Activated gamma-delta T cell treated with Interleukin-2 at 50 U/mL for 16 hours (primary cell): Measurements from ENCODE around the gene RMRP.
"Not testable (repeated sequence)": the region's sequence is repeated elsewhere in the genome, so short reads cannot be mapped to it uniquely, and the experiment has no call there.

Source experiments
- DNase-seq: peaks from one replicate; pipeline ENCODE4 v3.0.0-alpha.2; 2020

The RMRP gene

GRCh38 chr9:35664531-35665470 lies 7.0 kb upstream of the RMRP start, which contains the start of gene ARHGEF39:
Gene ARHGEF39 (minus strand): TSS chr9:35665195. CDS start chr9:35665169, 26 bp downstream.
- peak; percentile 57 for DNase-seq

DNA sequence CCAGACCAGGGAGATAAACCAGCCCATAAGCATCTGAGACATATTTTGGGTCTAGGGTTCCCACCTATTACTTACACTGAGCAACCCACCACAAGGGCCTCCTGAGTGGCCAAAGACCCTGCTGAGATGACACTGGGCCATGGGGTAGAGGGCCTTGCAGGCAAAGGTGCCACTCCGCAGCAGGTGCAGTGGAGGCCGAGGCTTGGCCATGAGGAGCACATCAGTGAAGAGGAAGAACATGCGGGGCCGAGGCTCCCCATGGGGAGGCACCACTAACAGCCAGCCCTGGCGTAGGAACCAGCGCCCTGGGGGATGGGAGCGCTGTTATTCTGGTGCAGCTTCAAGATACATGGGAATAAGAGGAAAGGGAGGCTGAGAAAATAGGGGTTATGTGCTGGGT lies 4.6 kb upstream of the RMRP start:
- DNase-seq, result no peak

DNA sequence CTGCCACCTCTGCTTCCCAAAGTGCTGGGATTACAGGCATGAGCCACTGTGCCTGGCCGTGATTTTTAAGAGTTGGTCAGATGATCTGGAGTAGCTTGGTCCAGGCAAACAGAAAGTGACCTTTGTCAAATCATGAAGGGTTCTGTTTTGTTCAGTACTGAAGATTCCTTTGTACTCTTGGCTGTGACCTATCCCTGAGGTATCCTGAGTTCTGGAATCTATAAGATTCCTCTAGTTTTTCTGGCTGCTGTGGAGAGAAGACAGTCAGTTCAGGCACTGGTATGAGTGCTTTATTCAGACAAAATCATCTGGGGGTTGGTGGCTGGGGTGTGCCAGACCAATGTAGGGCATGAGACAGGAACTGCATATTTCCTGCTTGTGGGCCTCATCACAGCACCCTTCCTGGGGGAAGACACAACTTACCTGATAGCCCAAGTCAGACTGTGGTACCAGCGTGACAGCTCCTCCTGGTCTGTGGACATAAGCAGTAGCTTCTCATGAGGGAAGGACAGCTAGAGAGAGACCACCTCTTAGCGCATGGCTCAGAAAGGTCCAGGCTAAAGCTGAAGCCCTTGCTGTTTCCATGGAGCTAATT lies 4.0 kb upstream of the RMRP start:
- peak; percentile 57 for DNase-seq

DNA sequence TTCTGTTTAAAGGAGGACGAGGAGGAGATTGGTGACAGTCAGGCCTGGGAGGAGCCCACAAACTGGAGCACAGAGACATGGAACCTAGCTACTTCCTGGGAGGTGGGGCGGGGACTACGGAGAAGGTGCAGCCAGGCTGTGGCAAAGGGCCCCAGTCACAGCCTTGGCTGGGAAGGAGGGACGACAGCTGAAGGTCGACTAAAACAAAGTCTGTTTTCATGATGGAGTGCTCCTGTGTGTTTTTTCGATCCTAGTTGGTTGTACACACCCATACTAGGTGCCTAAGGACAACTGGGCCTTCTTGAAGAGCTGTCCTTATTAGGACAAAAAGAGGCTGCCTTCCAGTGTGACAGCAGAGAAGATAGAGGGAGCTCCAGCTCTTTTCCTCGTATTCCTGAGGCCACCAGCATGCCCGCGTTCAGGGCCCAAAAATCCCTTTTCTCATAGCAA lies 3.2 kb upstream of the RMRP start:
- no peak for DNase-seq

DNA sequence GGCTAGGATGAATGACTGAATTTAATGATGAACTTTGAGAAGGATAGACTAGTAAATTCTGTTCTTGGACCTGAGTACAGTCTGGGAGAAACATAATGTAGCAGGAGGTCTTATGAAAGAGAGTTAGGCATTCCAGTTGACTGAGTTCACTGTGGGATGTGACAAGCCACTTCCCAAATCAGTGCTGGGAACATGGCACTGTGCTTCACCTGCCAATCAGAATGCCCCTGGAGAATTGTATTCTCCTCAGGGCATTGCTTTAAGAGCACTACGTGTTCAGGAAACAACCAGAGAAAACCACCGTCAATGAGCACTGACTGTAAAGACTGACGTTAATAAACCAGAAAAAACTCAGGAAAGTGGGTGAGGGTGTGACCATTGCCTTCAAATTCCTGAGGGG lies 1.5 kb upstream of the RMRP start:
- DNase-seq, result no peak

DNA sequence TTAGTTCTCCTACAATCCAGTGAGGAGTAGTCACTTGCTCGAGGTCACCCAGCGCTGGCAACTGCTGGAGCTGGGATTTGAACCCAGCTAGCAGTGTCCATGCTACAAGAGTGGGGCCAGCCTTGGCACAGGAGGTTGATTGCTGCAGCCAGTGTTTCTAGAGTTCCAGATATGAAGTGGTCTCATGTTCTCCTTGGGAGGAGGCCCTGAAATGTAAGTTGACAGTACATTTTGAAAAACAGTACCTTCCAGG lies 1.1 kb upstream of the RMRP start:
- DNase-seq, result no peak

DNA sequence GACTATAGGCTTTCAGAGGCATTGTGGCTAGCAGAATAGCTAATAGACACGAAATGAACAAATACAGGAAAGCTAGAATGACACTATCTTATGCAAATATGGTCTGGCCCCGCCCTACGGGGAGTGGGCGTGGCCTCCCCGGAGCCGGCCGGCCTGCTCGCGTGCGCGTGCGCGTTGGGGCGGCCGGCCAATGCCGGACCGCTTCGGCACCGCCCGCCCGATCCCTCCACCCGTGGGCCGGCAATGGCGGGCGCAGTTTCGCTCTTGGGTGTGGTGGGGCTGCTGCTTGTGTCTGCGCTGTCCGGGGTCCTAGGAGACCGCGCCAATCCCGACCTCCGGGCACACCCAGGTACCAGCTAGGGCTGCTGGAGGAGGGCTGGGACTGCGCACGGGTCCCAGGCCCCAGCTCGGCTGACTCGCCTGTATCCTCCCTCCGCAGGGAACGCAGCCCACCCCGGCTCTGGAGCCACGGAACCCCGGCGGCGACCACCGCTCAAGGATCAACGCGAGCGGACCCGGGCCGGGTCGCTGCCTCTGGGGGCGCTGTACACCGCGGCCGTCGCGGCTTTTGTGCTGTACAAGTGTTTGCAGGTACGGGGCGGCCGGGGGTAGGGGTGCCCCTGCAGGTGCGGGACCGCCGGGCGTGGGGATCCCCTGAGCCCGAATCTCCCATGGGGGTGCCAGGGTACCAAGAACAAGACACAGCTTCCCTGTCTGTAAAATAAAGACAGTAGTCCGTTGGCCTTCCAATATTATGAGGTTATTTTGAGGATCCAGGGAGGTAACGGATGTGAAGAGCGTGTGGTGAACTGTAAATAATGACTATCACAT lies 533 bp upstream of the RMRP start, which contains the start of gene CCDC107:
CCDC107 (plus strand) TSS at position 156 of the 831 bp plus-strand sequence; CDS start at position 244, 88 bp downstream.
- peak; percentile 80 for DNase-seq

GRCh38 chr9:35656831-35657545 lies 831 bp downstream of the RMRP start:
- DNase-seq, result no peak

DNA sequence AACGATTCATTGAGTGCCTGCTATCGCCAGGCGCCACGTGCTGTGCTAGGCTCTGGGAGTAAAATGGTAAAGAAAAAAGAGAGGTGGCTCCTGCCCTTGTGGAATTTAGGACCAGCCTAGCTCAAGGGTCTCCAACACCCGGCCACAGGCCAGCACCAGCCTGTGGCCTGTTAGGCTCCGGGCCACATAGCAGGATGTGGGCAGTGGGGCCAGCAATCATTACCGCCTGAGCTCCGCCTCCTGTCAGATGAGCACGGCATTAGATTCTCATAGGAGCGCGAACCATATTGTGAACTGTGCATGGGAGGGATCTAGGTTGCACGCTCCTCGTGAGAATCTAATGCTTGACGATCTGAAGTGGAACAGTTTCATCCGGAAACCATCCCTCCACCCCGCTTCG lies 1.5 kb downstream of the RMRP start:
- DNase-seq, result no peak

- no peak for DNase-seq
Observed at GRCh38 chr9:35653611-35654010, 4.2 kb downstream of the RMRP start.

GRCh38 chr9:35652829-35653209 lies 5.0 kb downstream of the RMRP start:
- no peak for DNase-seq

DNA sequence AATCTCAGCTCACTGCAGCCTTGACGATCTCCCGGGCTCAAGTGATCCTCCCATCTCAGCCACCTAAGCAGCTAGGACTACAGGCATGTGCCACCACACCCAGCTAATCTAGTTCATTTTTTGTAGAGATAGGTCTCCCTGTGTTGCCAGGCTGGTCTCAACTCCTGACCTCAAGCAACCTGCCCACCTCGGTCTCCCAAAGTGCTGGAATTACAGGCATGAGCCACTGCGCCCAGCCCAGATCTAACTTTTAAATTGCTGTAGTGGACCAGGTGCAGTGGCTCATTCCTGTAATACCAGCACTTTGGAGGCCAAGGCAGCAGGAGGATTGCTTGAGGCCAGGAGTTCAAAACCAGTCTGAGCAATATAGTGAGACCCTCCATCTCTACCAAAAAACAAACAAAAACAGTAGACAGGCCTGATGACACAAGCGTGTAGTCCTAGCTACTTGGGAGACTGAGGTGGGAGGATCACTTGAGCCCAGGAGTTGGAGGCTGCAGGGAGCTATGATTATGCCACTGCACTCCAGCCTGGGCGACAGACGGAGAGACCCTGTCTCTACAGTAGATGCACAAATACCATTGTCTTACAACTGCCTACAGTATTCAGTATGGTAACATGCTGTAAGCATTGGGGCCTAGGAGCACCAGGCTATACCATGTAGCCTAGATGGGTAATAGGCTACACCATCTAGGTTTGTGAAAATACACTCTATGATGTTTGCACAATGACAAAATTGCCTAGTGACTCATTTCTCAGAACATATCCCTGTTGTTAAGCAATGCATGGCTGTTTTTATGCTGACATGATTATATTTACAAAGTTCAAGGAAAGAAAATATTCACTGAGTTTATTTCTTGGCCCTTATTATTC lies 5.6 kb downstream of the RMRP start:
- no peak for DNase-seq

- DNase-seq, result no peak
Observed at GRCh38 chr9:35650341-35651158, 7.3 kb downstream of the RMRP start, which contains the start of gene SIT1. Gene SIT1 (minus strand): TSS chr9:35650931. CDS start chr9:35650853, 78 bp downstream.

DNA sequence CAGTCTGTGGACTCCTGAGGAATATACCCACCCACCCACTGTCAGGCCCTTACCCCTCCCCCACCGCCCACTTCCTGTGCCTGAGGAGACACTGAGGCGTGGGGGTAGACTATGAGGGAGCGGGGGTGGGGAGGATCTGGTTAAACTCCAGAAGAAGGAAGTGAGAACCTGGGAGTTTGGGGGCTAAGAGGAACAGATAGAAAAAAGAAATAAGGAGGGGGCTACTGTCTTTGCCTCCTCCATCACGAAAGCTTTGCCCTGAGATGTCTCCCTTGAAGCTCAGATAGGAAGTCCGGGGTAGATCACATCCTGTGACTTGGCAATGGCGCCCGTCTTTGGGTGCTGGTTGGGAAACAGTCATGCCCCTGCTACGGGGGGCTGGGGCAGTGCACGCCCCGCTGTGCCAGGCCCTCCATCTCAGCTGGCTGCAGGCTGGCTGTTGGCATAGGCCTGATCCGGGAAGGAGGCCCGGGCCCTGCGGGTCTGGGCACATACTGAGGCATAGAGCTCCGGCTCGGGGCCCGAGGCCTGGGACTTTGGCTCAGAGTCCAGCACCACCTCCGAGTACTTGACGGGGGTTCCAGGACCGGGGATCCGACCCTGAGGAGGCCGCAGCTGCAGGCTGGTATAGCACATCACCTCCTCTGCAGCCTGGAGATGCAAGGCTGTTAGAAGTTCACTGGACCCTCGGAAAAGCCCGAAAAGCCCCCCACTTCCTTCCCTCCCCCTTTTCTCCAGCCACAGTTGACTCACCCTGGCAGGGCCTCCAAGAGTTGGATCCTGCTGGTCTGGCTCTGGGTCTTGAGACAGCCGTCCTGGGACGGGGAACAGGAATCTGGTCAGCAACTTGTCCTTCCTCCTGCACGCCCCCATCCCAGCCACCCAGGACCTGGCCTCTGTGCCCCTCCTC lies 8.1 kb downstream of the RMRP start:
- DNase-seq, result peak; percentile 33

GRCh38 chr9:35646533-35647265 lies 11.1 kb downstream of the RMRP start:
- DNase-seq, result peak; percentile 86

GRCh38 chr9:35646153-35646532 lies 11.7 kb downstream of the RMRP start:
- no peak for DNase-seq

DNA sequence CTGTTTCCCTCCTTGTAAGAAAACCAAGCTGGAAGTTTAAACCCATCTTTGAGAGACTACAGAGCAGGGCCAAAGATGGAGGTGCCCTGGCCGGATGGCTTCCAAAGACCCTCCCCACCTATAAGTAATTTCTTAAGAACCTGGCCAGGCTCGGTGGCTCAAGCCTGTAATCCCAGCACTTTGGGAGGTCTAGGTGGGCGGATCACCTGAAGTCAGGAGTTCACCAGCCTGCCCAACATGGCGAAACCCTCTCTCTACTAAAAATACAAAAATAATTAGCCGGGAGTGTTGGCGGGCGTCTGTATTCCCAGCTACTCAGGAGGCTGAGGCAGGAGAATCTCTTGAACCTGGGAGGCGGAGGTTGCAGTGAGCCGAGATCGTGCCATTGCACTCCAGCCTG lies 12.1 kb downstream of the RMRP start:
- not testable (repeated sequence) for DNase-seq

- no peak for DNase-seq
Observed at GRCh38 chr9:35643046-35643445, 14.8 kb downstream of the RMRP start.

GRCh38 chr9:35641478-35641877 lies 16.3 kb downstream of the RMRP start:
- DNase-seq, result not testable (repeated sequence)
